ENCODE measurements around the gene AP1B1. TPM values are rescaled to one million over a fixed set of nuclear protein-coding genes. Genes with fewer than 3 reads are reported as not detected.

Gene AP1B1
- total and polyA plus RNA-seq, 2 of the 4 experiments (the other 2 are of a cell fraction) = 55.7 to 70.8 TPM

DNA sequence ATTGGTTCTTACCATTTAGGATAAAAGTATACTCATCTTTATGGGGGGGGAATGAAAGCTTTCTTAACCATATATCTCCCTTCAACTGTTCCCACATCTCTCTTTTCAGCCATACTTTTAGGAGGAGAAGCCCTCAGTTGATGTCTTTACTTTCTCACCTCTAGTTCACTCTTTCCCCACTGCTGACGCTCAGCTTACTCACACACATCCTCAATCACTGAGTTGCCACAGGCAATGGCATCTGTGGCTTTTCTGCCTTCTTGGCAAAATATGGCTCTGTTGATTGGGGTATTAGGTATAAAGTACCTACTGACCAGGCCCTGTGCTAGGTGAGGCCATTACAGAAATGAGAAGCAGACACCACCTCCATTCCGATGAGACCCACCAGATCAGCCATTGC is 12.2 kb upstream of the AP1B1 start:
- H2BK15ac ChIP-seq (ENCODE audit: low read depth, low read length) = no peak overlapping the region
- H3K9me3 ChIP-seq (ENCODE audit: control insufficient read depth, insufficient read depth, low read length) = no peaks in the 10 kb centered on the region
- H3K23ac ChIP-seq (ENCODE audit: low read depth, low read length) = no peak overlapping the region
- no peak overlapping the region for H3K14ac ChIP-seq (replicated peaks; ENCODE audit: low read depth, low read length)
- H3K18ac ChIP-seq (ENCODE audit: low read depth, low read length) = no peak overlapping the region
- H3K27ac ChIP-seq (ENCODE audit: insufficient read depth, low read length) = no peak overlapping the region
- H3K4me2 ChIP-seq (ENCODE audit: low read depth, low read length) = no peak overlapping the region
- TF ChIP-seq BHLHE40 (IDR thresholded peaks at IDR 0.05; ENCODE audit: low read depth, low read length) (no peak), RAD21 (IDR thresholded peaks at IDR 0.05; ENCODE audit: low read length) (no peak), CEBPB (IDR thresholded peaks at IDR 0.05; ENCODE audit: low read depth, low read length) (no peak), SMC3 (IDR thresholded peaks at IDR 0.05; ENCODE audit: low read depth, low read length) (no peak), MAFK (IDR thresholded peaks at IDR 0.05; ENCODE audit: low read depth, low read length) (no peak), MAZ (IDR thresholded peaks at IDR 0.05; ENCODE audit: borderline replicate concordance, low read depth, low read length) (no peak)
- TF ChIP-seq, protein P1, sequence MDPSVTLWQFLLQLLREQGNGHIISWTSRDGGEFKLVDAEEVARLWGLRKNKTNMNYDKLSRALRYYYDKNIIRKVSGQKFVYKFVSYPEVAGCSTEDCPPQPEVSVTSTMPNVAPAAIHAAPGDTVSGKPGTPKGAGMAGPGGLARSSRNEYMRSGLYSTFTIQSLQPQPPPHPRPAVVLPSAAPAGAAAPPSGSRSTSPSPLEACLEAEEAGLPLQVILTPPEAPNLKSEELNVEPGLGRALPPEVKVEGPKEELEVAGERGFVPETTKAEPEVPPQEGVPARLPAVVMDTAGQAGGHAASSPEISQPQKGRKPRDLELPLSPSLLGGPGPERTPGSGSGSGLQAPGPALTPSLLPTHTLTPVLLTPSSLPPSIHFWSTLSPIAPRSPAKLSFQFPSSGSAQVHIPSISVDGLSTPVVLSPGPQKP (IDR thresholded peaks at IDR 0.05; ENCODE audit: borderline replicate concordance, low read depth, low read length) = no peak
- TF ChIP-seq, protein P2, sequence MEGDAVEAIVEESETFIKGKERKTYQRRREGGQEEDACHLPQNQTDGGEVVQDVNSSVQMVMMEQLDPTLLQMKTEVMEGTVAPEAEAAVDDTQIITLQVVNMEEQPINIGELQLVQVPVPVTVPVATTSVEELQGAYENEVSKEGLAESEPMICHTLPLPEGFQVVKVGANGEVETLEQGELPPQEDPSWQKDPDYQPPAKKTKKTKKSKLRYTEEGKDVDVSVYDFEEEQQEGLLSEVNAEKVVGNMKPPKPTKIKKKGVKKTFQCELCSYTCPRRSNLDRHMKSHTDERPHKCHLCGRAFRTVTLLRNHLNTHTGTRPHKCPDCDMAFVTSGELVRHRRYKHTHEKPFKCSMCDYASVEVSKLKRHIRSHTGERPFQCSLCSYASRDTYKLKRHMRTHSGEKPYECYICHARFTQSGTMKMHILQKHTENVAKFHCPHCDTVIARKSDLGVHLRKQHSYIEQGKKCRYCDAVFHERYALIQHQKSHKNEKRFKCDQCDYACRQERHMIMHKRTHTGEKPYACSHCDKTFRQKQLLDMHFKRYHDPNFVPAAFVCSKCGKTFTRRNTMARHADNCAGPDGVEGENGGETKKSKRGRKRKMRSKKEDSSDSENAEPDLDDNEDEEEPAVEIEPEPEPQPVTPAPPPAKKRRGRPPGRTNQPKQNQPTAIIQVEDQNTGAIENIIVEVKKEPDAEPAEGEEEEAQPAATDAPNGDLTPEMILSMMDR (conservative IDR thresholded peaks at IDR 0.05; ENCODE audit: low read depth, low read length) = no peak
- no peak overlapping the region for H4K91ac ChIP-seq (ENCODE audit: insufficient read depth, low read depth, low read length)
- BruUV-seq (replicated peaks) = no TSS peak
- no peaks in the 10 kb centered on the region for H3K79me1 ChIP-seq (ENCODE audit: low read depth in 1 of 2, low read length in 2 of 2)
- H3K4me1 ChIP-seq (ENCODE audit: control insufficient read depth, insufficient read depth, low read length) = no peaks in the 10 kb centered on the region
- H2BK5ac ChIP-seq (ENCODE audit: low read depth, low read length, poor library complexity, severe bottlenecking) = no peak overlapping the region
- H3K9me1 ChIP-seq (ENCODE audit: insufficient read depth, low read length) = no peaks in the 10 kb centered on the region
- H3K27me3 ChIP-seq (ENCODE audit: control insufficient read depth, insufficient read depth, low read length) = peaks cover 23% of the 10 kb centered on the region
- intact Hi-C loops (cut with micrococcal nuclease) = no loop called here
- in situ Hi-C loops (cut with MboI; ENCODE audit: low sequenced_read_pairs) = no loop called here
- no peak overlapping the region for H2AK5ac ChIP-seq (ENCODE audit: low read depth, low read length)
- no peak overlapping the region for H4K5ac ChIP-seq (ENCODE audit: low read depth, low read length)
- dilution Hi-C loops (cut with HindIII; ENCODE audit: low sequenced_read_pairs, unreplicated experiment) = no loop called here
- H4K8ac ChIP-seq (ENCODE audit: low read depth in 2 of 2, low read length in 2 of 2) = no peak overlapping the region
- H3K9ac ChIP-seq (ENCODE audit: low read depth, low read length) = no peak overlapping the region
- ChIA-PET CTCF (no interaction called here), POLR2A (ENCODE audit: unreplicated experiment) (no interaction called here)
- no peak overlapping the region for H2BK120ac ChIP-seq (ENCODE audit: low read depth, low read length)
- no peak overlapping the region for H2AK9ac ChIP-seq (replicated peaks; ENCODE audit: low read depth, low read length, poor library complexity)
- H2AFZ ChIP-seq (replicated peaks; ENCODE audit: low read length, poor library complexity) = no peak overlapping the region
- DNase-seq = no peak
- no peak overlapping the region for H3K4ac ChIP-seq (ENCODE audit: low read depth, low read length)
- ATAC-seq (ENCODE audit: low read depth) = no peak
- H4K20me1 ChIP-seq (ENCODE audit: insufficient read depth, low read length) = no peaks in the 10 kb centered on the region
- no peaks in the 10 kb centered on the region for H3K36me3 ChIP-seq (ENCODE audit: control insufficient read depth, insufficient read depth, low read length)
- 67% methylated on average over 1 of the region's 2 CpGs; no CpG with 5 or more reads in 1 of the 2 experiments for WGBS, 2 experiments (ENCODE audit: extremely low coverage in 2 of 2, insufficient read length in 1 of 2)
- no peak overlapping the region for H2BK20ac ChIP-seq (ENCODE audit: low read depth, low read length)
- H3K4me3 ChIP-seq (ENCODE audit: insufficient read depth, low read depth, low read length) = no peak overlapping the region
- H3K56ac ChIP-seq (ENCODE audit: extremely low read depth, insufficient read depth, low read length) = no peak overlapping the region

Measured in IMR-90 (cell line).